ENCODE results near the gene PRPF40B. TPM values are rescaled to one million over a fixed set of nuclear protein-coding genes. Genes with fewer than 3 reads are reported as not detected.
"Not testable (repeated sequence)": the region's sequence is repeated elsewhere in the genome, so short reads cannot be mapped to it uniquely, and the experiment has no call there.

Gene PRPF40B
- total and polyA plus RNA-seq, 12 donors: 7.2 to 125 (median 24.8) TPM

GRCh38 chr12:49604856-49605255 is 18.5 kb upstream of the PRPF40B start:
- no peak overlapping the region for H3K27ac ChIP-seq
- no peak for DNase-seq
- no peaks in the 10 kb centered on the region for H3K27me3 ChIP-seq
- peaks cover 5 to 10% of the 10 kb centered on the region in 2 donors for H3K4me1 ChIP-seq (replicated peaks in 1 of 2)
- 52 to 77% (median 61%) methylated on average over 5 of the region's 5 CpGs for WGBS, 4 donors
- no peak for TF ChIP-seq POLR2A (IDR thresholded peaks at IDR 0.05)
- TF ChIP-seq CTCF (IDR thresholded peaks at IDR 0.05): no peak
- no peaks in the 10 kb centered on the region for H3K36me3 ChIP-seq (replicated peaks in 1 of 2)
- H3K4me3 ChIP-seq: no peak overlapping the region
- H3K9me3 ChIP-seq (replicated peaks in 1 of 3): no peaks in the 10 kb centered on the region
- intact Hi-C loops (cut with DNase I): no loop called here

GRCh38 chr12:49605539-49605938 is 17.8 kb upstream of the PRPF40B start, which contains the start of gene FAM186B:
Gene FAM186B, minus strand, starts transcription at chr12:49605639. Its CDS starts 162 bp downstream, at chr12:49605477.
- H3K4me1 ChIP-seq (replicated peaks in 1 of 2); DNase-seq; H3K27ac ChIP-seq; intact Hi-C loops (cut with DNase I); H3K4me3 ChIP-seq; H3K36me3 ChIP-seq (replicated peaks in 1 of 2); H3K27me3 ChIP-seq; H3K9me3 ChIP-seq (replicated peaks in 1 of 3): not testable (repeated sequence)
- 95 to 97% (median 96%) methylated on average over 4 of the region's 4 CpGs for WGBS, 4 donors

- WGBS, 4 donors: 90 to 100% (median 99%) methylated on average over 2 of the region's 2 CpGs
- peak in 1 of 7 donors; percentile 34 for DNase-seq
- no peak overlapping the region for H3K27ac ChIP-seq
- intact Hi-C loops (cut with DNase I): no loop called here
- no peak overlapping the region for H3K4me3 ChIP-seq
- H3K4me1 ChIP-seq (replicated peaks in 1 of 2): peaks cover 5 to 10% of the 10 kb centered on the region in 2 donors
- TF ChIP-seq CTCF (IDR thresholded peaks at IDR 0.05): no peak
- TF ChIP-seq POLR2A (IDR thresholded peaks at IDR 0.05): no peak
- no peaks in the 10 kb centered on the region for H3K27me3 ChIP-seq
- H3K9me3 ChIP-seq (replicated peaks in 1 of 3): no peaks in the 10 kb centered on the region
- no peaks in the 10 kb centered on the region for H3K36me3 ChIP-seq (replicated peaks in 1 of 2)
Observed at GRCh38 chr12:49609059-49609874, 14.1 kb upstream of the PRPF40B start.

- intact Hi-C loops (cut with DNase I): no loop called here
- Histone ChIP-seq H3K4me3 (no peak overlapping the region), H3K36me3 (replicated peaks in 1 of 2) (no peaks in the 10 kb centered on the region), H3K4me1 (replicated peaks in 1 of 2) (peaks cover 5 to 10% of the 10 kb centered on the region in 2 donors), H3K27me3 (no peaks in the 10 kb centered on the region), H3K27ac (no peak overlapping the region), H3K9me3 (replicated peaks in 1 of 3) (no peaks in the 10 kb centered on the region)
- no peak for DNase-seq
- WGBS, 4 donors: 80 to 100% (median 88%) methylated on average over 1 of the region's 1 CpG
- no peak for TF ChIP-seq CTCF (IDR thresholded peaks at IDR 0.05)
- TF ChIP-seq POLR2A (IDR thresholded peaks at IDR 0.05): no peak
Observed at GRCh38 chr12:49609875-49610154, 13.5 kb upstream of the PRPF40B start.

- H3K27me3 ChIP-seq; H3K4me1 ChIP-seq (replicated peaks in 1 of 2); H3K36me3 ChIP-seq (replicated peaks in 1 of 2); H3K9me3 ChIP-seq (replicated peaks in 1 of 3); H3K27ac ChIP-seq; H3K4me3 ChIP-seq; intact Hi-C loops (cut with DNase I); DNase-seq: not testable (repeated sequence)
- 95 to 98% (median 97%) methylated on average over 4 of the region's 4 CpGs for WGBS, 4 donors
Observed at GRCh38 chr12:49610785-49611184, 12.6 kb upstream of the PRPF40B start.

All from adrenal gland (tissue), 12 donors.